ENCODE measurements around the gene ELMO1.

DNA sequence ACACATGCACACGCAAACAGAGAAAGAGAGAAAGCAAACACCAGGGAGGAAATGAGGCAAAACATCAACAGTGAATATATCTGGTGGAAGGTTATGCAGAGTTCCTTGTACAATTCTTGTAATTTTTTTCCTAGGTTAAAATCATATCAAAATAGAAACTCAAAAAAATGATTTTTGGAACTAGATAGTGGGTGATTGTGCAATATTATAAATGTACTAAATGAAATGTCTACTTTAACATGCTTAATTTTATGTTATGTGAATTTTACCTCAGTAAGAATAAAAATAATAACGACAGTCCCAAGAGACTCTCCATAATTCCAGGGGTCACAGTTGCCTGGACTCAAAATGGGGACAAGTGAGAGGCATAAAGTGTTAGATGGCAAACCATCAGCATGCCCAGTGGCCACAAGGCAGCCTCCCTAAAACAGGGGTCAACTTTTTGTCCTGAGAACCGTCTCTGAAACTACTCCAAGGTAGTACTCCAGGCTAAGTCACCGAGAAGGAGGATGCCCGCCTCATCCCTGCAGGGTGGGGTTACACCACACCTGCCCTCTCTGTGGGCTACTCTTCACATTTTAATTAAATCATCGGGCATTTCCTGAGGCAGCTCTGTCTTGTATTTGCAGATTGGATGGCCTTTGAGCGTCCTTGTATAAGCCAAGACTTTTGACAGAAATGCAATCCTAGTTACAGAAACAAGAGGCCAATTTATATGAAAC, 267.7 kb downstream of the ELMO1 start:
- TF ChIP-seq, protein P1, sequence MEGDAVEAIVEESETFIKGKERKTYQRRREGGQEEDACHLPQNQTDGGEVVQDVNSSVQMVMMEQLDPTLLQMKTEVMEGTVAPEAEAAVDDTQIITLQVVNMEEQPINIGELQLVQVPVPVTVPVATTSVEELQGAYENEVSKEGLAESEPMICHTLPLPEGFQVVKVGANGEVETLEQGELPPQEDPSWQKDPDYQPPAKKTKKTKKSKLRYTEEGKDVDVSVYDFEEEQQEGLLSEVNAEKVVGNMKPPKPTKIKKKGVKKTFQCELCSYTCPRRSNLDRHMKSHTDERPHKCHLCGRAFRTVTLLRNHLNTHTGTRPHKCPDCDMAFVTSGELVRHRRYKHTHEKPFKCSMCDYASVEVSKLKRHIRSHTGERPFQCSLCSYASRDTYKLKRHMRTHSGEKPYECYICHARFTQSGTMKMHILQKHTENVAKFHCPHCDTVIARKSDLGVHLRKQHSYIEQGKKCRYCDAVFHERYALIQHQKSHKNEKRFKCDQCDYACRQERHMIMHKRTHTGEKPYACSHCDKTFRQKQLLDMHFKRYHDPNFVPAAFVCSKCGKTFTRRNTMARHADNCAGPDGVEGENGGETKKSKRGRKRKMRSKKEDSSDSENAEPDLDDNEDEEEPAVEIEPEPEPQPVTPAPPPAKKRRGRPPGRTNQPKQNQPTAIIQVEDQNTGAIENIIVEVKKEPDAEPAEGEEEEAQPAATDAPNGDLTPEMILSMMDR (IDR thresholded peaks at IDR 0.05), result no peak
- TF ChIP-seq EP300 (IDR thresholded peaks at IDR 0.05), result no peak
- TF ChIP-seq POLR2A (IDR thresholded peaks at IDR 0.05), result no peak

All from ovary (tissue), 3 donors.